Loucy (cell line): Measurements from ENCODE around the gene ZNF385B.

ENCODE experiments used
- H2AFZ ChIP-seq: fragments of 200-600 bp; sonication (generic); 2 replicates; pipeline ENCODE4 v1.6.0; 2016; ENCODE audit warnings: antibody characterized with exemption, mild to moderate bottlenecking, low read length, moderate library complexity
- H3F3A ChIP-seq: fragments of 200-600 bp; 2 replicates; pipeline ENCODE4 v1.6.0; 2016; ENCODE audit warnings: antibody characterized with exemption, low read depth, mild to moderate bottlenecking
- H3K27me3 ChIP-seq: fragments of 200-600 bp; sonication (generic); 2 replicates; pipeline ENCODE4 v1.6.1; 2014; ENCODE audit warnings: low read length, mild to moderate bottlenecking; ENCODE audit not compliant: insufficient read depth, poor library complexity, severe bottlenecking
- H3K36me3 ChIP-seq: fragments of 200-600 bp; sonication (generic); 2 replicates; pipeline ENCODE4 v1.6.1; 2016; ENCODE audit warnings: low read length; ENCODE audit not compliant: insufficient read depth
- H3K4me1 ChIP-seq: fragments of 200-600 bp; sonication (generic); 2 replicates; pipeline ENCODE4 v1.5.1; 2014; ENCODE audit warnings: low read length, mild to moderate bottlenecking; ENCODE audit not compliant: insufficient read depth, poor library complexity, severe bottlenecking
- H3K4me2 ChIP-seq: fragments of 200-600 bp; sonication (generic); 2 replicates; pipeline ENCODE4 v1.6.0; 2014; ENCODE audit warnings: antibody characterized with exemption, low read length, low read depth, mild to moderate bottlenecking; ENCODE audit not compliant: poor library complexity, severe bottlenecking
- H3K4me3 ChIP-seq: fragments of 200-600 bp; sonication (generic); 2 replicates; pipeline ENCODE4 v1.5.1; 2014; ENCODE audit warnings: low read length, mild to moderate bottlenecking, mixed read lengths; ENCODE audit not compliant: poor library complexity, severe bottlenecking
- H3K79me2 ChIP-seq: fragments of 200-600 bp; sonication (generic); 2 replicates; pipeline ENCODE4 v1.6.1; 2014; ENCODE audit warnings: low read length; ENCODE audit not compliant: insufficient read depth
- H3K9ac ChIP-seq: fragments of 200-600 bp; sonication (generic); 2 replicates; pipeline ENCODE4 v1.6.0; 2014; ENCODE audit warnings: mild to moderate bottlenecking, low read depth, low read length, moderate library complexity; ENCODE audit not compliant: poor library complexity, severe bottlenecking
- H3K9me2 ChIP-seq: fragments of 200-600 bp; sonication (generic); replicated peaks from 2 replicates; pipeline ENCODE4 v1.6.1; 2016; ENCODE audit warnings: low read depth, low read length, mixed read lengths
- H3K9me3 ChIP-seq: fragments of 200-600 bp; sonication (generic); 2 replicates; pipeline ENCODE4 v1.6.1; 2014; ENCODE audit warnings: mild to moderate bottlenecking, antibody characterized with exemption, low read length, low read depth; ENCODE audit not compliant: insufficient read depth
- H4K20me1 ChIP-seq: fragments of 200-600 bp; sonication (generic); 2 replicates; pipeline ENCODE4 v1.6.0; 2014; ENCODE audit warnings: antibody characterized with exemption, low read length, mild to moderate bottlenecking; ENCODE audit not compliant: insufficient read depth, poor library complexity, severe bottlenecking
- EZH2phosphoT487 ChIP-seq: fragments of 200-600 bp; IDR thresholded peaks from 2 replicates; pipeline ENCODE4 v1.6.1; 2018; ENCODE audit warnings: antibody characterized with exemption, mild to moderate bottlenecking, moderate library complexity, borderline replicate concordance
- TF ChIP-seq, protein P1 (sequence below): fragments of 200-600 bp; sonication (generic); conservative IDR thresholded peaks from 2 replicates; pipeline ENCODE4 v1.5.1; 2014; ENCODE audit warnings: mild to moderate bottlenecking, antibody characterized with exemption, low read length

ZNF385B gene

DNA sequence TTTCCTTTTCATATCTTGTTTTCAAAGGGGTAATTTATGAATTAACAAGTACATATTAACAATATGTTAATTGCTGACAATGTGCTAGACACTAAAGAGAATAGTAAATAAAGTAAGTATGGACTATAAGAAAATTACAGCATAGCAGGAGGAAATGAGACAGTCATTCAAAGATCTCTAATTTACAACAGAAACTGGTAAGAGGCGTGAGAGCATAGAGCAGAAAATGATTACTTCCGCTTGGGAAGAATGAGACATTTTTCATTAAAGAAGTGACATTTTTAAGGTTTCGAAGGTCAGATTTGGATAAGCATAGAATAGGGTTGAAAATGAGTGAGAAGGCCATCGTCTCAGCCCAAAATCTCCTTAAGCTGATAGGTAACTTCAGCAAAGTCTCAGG lies 412.4 kb downstream of the ZNF385B start:
- Histone ChIP-seq H3K4me3 (no peak overlapping the region), H3K9ac (no peak overlapping the region), H3K4me2 (no peak overlapping the region), H4K20me1 (no peaks in the 10 kb centered on the region), H3K79me2 (no peaks in the 10 kb centered on the region), H3K4me1 (no peaks in the 10 kb centered on the region), H3K9me3 (no peaks in the 10 kb centered on the region), H3K36me3 (no peaks in the 10 kb centered on the region), H3K27me3 (no peaks in the 10 kb centered on the region), H3F3A (no peaks in the 10 kb centered on the region), H2AFZ (no peak overlapping the region), H3K9me2 (no peaks in the 10 kb centered on the region)
- TF ChIP-seq, protein P1, sequence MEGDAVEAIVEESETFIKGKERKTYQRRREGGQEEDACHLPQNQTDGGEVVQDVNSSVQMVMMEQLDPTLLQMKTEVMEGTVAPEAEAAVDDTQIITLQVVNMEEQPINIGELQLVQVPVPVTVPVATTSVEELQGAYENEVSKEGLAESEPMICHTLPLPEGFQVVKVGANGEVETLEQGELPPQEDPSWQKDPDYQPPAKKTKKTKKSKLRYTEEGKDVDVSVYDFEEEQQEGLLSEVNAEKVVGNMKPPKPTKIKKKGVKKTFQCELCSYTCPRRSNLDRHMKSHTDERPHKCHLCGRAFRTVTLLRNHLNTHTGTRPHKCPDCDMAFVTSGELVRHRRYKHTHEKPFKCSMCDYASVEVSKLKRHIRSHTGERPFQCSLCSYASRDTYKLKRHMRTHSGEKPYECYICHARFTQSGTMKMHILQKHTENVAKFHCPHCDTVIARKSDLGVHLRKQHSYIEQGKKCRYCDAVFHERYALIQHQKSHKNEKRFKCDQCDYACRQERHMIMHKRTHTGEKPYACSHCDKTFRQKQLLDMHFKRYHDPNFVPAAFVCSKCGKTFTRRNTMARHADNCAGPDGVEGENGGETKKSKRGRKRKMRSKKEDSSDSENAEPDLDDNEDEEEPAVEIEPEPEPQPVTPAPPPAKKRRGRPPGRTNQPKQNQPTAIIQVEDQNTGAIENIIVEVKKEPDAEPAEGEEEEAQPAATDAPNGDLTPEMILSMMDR: no peak
- no peak for TF ChIP-seq EZH2phosphoT487

DNA sequence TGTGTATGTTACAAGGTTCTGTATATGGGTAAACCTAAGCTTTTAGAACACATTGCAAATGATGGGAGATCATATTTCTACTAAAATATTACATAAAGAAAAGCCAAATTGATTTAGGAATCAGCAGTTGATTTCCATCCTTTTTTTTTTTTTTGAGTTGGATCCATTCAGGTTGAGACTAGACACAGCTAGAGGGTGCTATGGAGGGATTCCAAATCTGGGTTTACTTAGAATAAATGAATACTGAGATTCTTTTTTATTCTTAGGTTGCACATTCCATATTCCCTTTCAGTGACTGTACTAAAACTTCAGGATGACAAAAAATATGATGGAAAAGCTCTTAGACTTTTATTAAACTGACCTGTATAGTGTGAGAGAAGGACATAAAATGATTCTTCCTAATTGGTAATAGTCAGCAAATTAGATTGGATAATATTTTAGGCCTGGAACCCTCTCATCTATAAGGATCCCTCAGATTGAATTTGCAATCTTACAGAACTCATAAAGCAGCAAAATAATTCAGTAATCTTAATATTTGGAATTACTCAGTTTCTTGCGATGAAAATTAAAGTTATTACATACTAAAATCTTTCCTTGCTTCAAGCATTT lies 413.5 kb downstream of the ZNF385B start:
- Histone ChIP-seq H4K20me1 (no peaks in the 10 kb centered on the region), H3K9ac (no peak overlapping the region), H3K4me1 (no peaks in the 10 kb centered on the region), H3K79me2 (no peaks in the 10 kb centered on the region), H3K9me3 (no peaks in the 10 kb centered on the region), H3K4me3 (no peak overlapping the region), H3K27me3 (no peaks in the 10 kb centered on the region), H3F3A (no peaks in the 10 kb centered on the region), H3K36me3 (no peaks in the 10 kb centered on the region), H3K9me2 (no peaks in the 10 kb centered on the region), H2AFZ (no peak overlapping the region), H3K4me2 (no peak overlapping the region)
- TF ChIP-seq EZH2phosphoT487: no peak
- TF ChIP-seq, protein P1: no peak

DNA sequence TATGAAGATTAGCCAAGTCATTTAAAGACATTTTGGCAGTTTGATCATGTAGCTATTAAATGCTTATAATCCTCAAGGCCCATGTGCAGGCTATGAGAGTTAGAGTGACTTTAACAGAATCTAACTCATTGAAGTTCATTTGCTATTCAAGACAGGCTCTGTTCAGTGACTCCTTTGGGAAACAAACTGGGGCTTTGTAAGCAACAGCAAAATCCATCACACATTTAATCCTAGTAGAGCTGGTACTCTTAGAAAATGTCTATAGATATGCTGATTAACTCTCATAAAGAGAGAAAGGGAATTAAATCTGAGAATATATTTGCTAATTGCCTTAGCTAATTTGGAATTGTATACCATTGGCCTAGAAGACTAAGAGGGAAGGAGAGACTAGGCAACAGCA lies 414.0 kb downstream of the ZNF385B start:
- TF ChIP-seq EZH2phosphoT487: no peak
- TF ChIP-seq, protein P1: no peak

More for the DNA sequence above, 414.0 kb downstream of the ZNF385B start:
- Histone ChIP-seq H3K4me2 (no peak overlapping the region), H3K9me3 (no peaks in the 10 kb centered on the region), H3K27me3 (no peaks in the 10 kb centered on the region), H3K4me3 (no peak overlapping the region), H3F3A (no peaks in the 10 kb centered on the region), H3K79me2 (no peaks in the 10 kb centered on the region), H2AFZ (no peak overlapping the region), H3K9ac (no peak overlapping the region), H3K9me2 (no peaks in the 10 kb centered on the region), H3K4me1 (no peaks in the 10 kb centered on the region), H4K20me1 (no peaks in the 10 kb centered on the region), H3K36me3 (no peaks in the 10 kb centered on the region)
